PC-9 (cell line): ENCODE measurements around the gene MYO18B. TPM values are rescaled to one million over a fixed set of nuclear protein-coding genes. Genes with fewer than 3 reads are reported as not detected.

Experiments used
- BruUV-seq: library from RNA; stranded (reverse); fragments of 400-500 nt; replicated peaks from 2 replicates; lab custom pipeline; 2021; lab: Mats Ljungman, UMichigan
- CTCF ChIA-PET: fragments of 300-600 bp; sonication (Branson Sonifier 250); formaldehyde crosslinking; loops from one replicate; lab custom pipeline; 2022; ENCODE audit warnings: antibody characterized with exemption; lab: Charles Lee
- POLR2A ChIA-PET: fragments of 300-600 bp; sonication (Branson Sonifier 250); formaldehyde crosslinking; loops from one replicate; lab custom pipeline; 2022; ENCODE audit warnings: antibody characterized with exemption; ENCODE audit not compliant: unreplicated experiment; lab: Charles Lee
- DNase-seq, 2 experiments: peaks; one replicate each; pipeline versions ENCODE4 v3.0.0 to v3.0.0-alpha.2; 2015 to 2022; ENCODE audit warnings: mixed read lengths in 1 of 2
- H2AFZ ChIP-seq: fragments of 200-600 bp; sonication (generic); 2 replicates; pipeline ENCODE4 v1.8.1; 2017; ENCODE audit warnings: antibody characterized with exemption
- H3F3A ChIP-seq: fragments of 200-600 bp; sonication (generic); 2 replicates; pipeline ENCODE4 v1.8.1; 2017; ENCODE audit warnings: antibody characterized with exemption, mild to moderate bottlenecking, low read depth; ENCODE audit not compliant: insufficient read depth
- H3K27ac ChIP-seq: fragments of 200-600 bp; sonication (generic); 2 replicates; pipeline ENCODE4 v1.6.1; 2016; ENCODE audit warnings: mixed run types
- H3K27me3 ChIP-seq: fragments of 200-600 bp; sonication (generic); 2 replicates; pipeline ENCODE4 v1.6.1; 2016; ENCODE audit warnings: low read depth, mixed run types; ENCODE audit not compliant: insufficient read depth
- H3K36me3 ChIP-seq: fragments of 200-600 bp; sonication (generic); 2 replicates; pipeline ENCODE4 v1.6.1; 2016; ENCODE audit warnings: low read depth, mixed run types
- H3K4me1 ChIP-seq: fragments of 200-600 bp; sonication (generic); replicated peaks from 2 replicates; pipeline ENCODE4 v1.6.1; 2016; ENCODE audit warnings: mixed run types; ENCODE audit not compliant: insufficient read depth
- H3K4me2 ChIP-seq: fragments of 200-600 bp; sonication (generic); 2 replicates; pipeline ENCODE4 v1.6.1; 2017; ENCODE audit warnings: mixed run types
- H3K4me3 ChIP-seq: fragments of 200-600 bp; sonication (generic); 2 replicates; pipeline ENCODE4 v1.6.1; 2016; ENCODE audit warnings: mixed run types
- H3K79me2 ChIP-seq: fragments of 200-600 bp; sonication (generic); 2 replicates; pipeline ENCODE4 v1.6.1; 2017; ENCODE audit warnings: low read depth, mixed run types
- H3K9me2 ChIP-seq: fragments of 200-600 bp; sonication (generic); 2 replicates; pipeline ENCODE4 v1.8.1; 2017; ENCODE audit warnings: mild to moderate bottlenecking; ENCODE audit not compliant: insufficient read depth
- H3K9me3 ChIP-seq: fragments of 200-600 bp; sonication (generic); 2 replicates; pipeline ENCODE4 v1.8.1; 2016; ENCODE audit warnings: low read depth; ENCODE audit not compliant: insufficient read depth
- H4K20me1 ChIP-seq: fragments of 200-600 bp; sonication (generic); 2 replicates; pipeline ENCODE4 v1.8.1; 2017; ENCODE audit not compliant: insufficient read depth
- EZH2 ChIP-seq: fragments of 200-600 bp; sonication (generic); IDR thresholded peaks from 2 replicates; pipeline ENCODE4 v1.8.0; 2017; ENCODE audit warnings: antibody characterized with exemption, low read depth
- intact Hi-C: fragments of 100-400 bp; cut with micrococcal nuclease; formaldehyde crosslinking; loops from one replicate; pipeline ENCODE4 v1.10.0; 2022; ENCODE audit not compliant: unreplicated experiment
- total RNA-seq: library from RNA; stranded (reverse); gene quantifications from 2 replicates; pipeline ENCODE4 v1.2.3, GENCODE V29; 2021
- TF ChIP-seq, protein P1 (sequence below): fragments of 200-600 bp; sonication (generic); conservative IDR thresholded peaks from 2 replicates; pipeline ENCODE4 v1.6.1; 2017; ENCODE audit warnings: mixed run types, antibody characterized with exemption, mild to moderate bottlenecking, moderate library complexity

Gene MYO18B
- total RNA-seq, 1 experiment from 2014 or later, result not detected

DNA sequence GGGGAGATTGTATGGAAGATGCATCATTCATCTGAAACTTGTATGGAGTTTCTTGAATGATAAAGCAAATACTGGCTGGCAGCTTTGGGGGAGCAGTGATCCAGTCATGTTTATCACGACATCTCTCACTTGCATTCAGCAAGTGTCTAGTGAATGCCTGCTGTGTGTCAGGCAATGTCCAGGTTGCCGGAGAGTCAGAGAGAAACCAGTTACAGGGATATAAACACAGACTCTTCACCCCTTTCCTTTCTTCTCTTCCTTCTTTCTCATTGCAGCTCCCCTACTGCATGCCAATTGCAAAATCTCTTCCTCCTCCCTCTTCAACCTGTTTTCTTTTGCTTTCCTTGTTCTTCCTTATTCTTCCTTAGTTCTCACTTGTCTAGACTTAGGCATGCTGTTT, 220.7 kb downstream of the MYO18B start:
- H3K4me3 ChIP-seq, result no peak overlapping the region
- no peak overlapping the region for H3K27ac ChIP-seq
- H3K9me2 ChIP-seq, result no peaks in the 10 kb centered on the region
- intact Hi-C loops, result no loop called here
- DNase-seq, result no peak
- no peaks in the 10 kb centered on the region for H3K79me2 ChIP-seq
- ChIA-PET POLR2A (no interaction called here), CTCF (no interaction called here)
- no peaks in the 10 kb centered on the region for H3F3A ChIP-seq
- H3K36me3 ChIP-seq, result no peaks in the 10 kb centered on the region
- no TSS peak for BruUV-seq
- H3K4me1 ChIP-seq, result no peaks in the 10 kb centered on the region
- no peak for TF ChIP-seq EZH2
- TF ChIP-seq, protein P1, sequence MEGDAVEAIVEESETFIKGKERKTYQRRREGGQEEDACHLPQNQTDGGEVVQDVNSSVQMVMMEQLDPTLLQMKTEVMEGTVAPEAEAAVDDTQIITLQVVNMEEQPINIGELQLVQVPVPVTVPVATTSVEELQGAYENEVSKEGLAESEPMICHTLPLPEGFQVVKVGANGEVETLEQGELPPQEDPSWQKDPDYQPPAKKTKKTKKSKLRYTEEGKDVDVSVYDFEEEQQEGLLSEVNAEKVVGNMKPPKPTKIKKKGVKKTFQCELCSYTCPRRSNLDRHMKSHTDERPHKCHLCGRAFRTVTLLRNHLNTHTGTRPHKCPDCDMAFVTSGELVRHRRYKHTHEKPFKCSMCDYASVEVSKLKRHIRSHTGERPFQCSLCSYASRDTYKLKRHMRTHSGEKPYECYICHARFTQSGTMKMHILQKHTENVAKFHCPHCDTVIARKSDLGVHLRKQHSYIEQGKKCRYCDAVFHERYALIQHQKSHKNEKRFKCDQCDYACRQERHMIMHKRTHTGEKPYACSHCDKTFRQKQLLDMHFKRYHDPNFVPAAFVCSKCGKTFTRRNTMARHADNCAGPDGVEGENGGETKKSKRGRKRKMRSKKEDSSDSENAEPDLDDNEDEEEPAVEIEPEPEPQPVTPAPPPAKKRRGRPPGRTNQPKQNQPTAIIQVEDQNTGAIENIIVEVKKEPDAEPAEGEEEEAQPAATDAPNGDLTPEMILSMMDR, result no peak
- H3K27me3 ChIP-seq, result peaks cover 79% of the 10 kb centered on the region
- no peaks in the 10 kb centered on the region for H4K20me1 ChIP-seq
- no peaks in the 10 kb centered on the region for H3K9me3 ChIP-seq
- no peak overlapping the region for H2AFZ ChIP-seq
- no peak overlapping the region for H3K4me2 ChIP-seq

DNA sequence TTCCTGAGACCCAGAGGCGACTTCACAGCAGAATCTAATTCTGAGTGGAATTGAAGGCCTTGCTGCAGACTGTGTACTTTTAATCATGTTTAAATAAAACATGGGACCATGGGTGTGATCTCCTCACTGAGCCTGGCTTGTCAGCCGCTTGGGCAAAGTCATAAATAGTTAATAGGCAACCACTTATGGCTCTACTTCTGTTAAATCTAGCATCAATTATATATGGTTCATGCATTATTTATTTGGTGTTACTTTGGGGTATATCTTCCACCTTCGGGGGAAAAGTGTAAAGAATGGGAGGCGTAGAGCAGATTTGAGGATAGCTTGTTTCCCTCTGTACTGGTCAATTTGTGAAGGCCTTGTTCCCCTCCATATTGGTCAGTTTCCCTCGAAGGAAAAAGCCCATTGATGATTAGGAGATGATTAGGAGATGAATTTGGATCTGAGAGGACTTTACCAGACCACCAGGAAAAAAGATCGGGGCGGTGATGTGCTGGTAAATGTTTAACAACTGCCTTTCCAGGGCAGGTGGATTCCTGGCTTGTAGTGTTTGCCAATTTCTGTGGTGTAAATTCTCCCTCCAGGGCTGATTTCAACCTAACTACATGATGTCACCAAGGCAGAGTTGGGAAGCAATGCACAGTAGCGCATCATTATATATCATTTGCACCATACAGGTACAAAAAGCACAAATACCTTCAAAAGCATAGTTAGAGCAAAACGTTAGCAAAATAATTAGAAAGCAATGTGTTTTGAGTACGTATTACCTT, 223.2 kb downstream of the MYO18B start:
- H3K4me2 ChIP-seq, result no peak overlapping the region
- no peaks in the 10 kb centered on the region for H3F3A ChIP-seq
- H3K4me3 ChIP-seq, result no peak overlapping the region
- CTCF ChIA-PET, result no interaction called here
- no peaks in the 10 kb centered on the region for H3K36me3 ChIP-seq
- POLR2A ChIA-PET, result no interaction called here
- H4K20me1 ChIP-seq, result no peaks in the 10 kb centered on the region
- no peaks in the 10 kb centered on the region for H3K4me1 ChIP-seq
- no peaks in the 10 kb centered on the region for H3K79me2 ChIP-seq
- no peak overlapping the region for H2AFZ ChIP-seq
- no peaks in the 10 kb centered on the region for H3K9me3 ChIP-seq
- H3K9me2 ChIP-seq, result no peaks in the 10 kb centered on the region
- no TSS peak for BruUV-seq
- no peak overlapping the region for H3K27ac ChIP-seq
- no peak for TF ChIP-seq EZH2
- TF ChIP-seq, protein P1, result no peak
- intact Hi-C loops, result no loop called here
- no peak for DNase-seq
- H3K27me3 ChIP-seq, result peaks cover 70% of the 10 kb centered on the region

DNA sequence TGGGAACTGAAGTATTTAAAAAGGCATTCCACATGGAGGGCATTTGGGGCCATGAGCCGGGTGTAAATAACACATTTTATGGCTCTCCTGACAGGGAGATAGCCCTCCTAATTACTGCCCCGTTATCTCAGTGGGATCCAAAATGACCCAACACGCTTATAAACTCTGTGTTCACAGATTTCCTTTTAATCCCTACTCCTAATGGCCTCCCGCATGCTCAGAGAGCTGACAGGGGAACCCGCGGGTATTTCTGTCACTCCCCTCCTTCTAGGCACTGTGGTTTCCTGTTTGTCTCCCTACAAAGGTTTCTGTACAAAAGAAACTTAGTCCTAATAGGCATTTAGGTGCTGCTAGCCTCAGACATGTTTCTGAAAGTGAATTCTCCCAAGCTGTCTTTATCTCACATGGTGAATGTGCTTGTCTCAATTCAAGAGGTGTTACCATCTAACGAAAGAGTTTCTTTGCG, 224.5 kb downstream of the MYO18B start:
- H3F3A ChIP-seq, result no peaks in the 10 kb centered on the region
- H3K27ac ChIP-seq, result no peak overlapping the region
- intact Hi-C loops, result no loop called here
- H3K9me2 ChIP-seq, result no peaks in the 10 kb centered on the region
- no peaks in the 10 kb centered on the region for H3K36me3 ChIP-seq
- H3K4me1 ChIP-seq, result no peaks in the 10 kb centered on the region
- no peak for TF ChIP-seq EZH2
- no peaks in the 10 kb centered on the region for H3K79me2 ChIP-seq
- no TSS peak for BruUV-seq
- CTCF ChIA-PET, result no interaction called here
- no peak overlapping the region for H2AFZ ChIP-seq
- DNase-seq, result no peak
- no peak overlapping the region for H3K4me2 ChIP-seq
- H3K9me3 ChIP-seq, result no peaks in the 10 kb centered on the region
- POLR2A ChIA-PET, result no interaction called here
- peaks cover 60% of the 10 kb centered on the region for H3K27me3 ChIP-seq
- no peak overlapping the region for H3K4me3 ChIP-seq
- no peaks in the 10 kb centered on the region for H4K20me1 ChIP-seq
